NCI-H2081 (cell line): ENCODE data around the gene MSLN.
"Not testable (repeated sequence)": the region's sequence is repeated elsewhere in the genome, so short reads cannot be mapped to it uniquely, and the experiment has no call there.

Source experiments
- DNase-seq, 2 experiments: peaks; one replicate each; lab custom pipeline; 2025; lab: John Stamatoyannopoulos, UW

The MSLN gene

DNA sequence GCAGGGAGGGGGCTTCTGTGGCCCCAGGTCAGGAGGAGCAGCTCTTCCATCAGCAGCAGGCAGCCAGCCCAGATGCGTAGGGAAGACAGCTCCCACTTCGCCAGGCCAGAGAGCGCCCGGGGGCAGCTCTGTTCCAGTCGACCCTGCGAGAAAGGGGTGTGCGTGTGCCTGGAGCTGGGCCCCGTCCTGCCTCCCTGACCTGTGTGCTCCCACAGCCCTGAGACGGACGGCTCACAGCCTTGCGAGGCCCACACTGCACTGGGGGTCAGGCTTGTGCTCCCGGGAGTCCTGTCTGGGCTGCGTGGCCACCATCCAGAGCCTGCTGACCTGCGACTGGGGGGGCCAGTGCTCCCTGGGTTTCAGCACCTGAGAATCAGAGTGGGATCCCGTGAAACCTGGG is 469 bp upstream of the MSLN start:
- no peak for DNase-seq

GRCh38 chr16:761625-762513 is 1.3 kb downstream of the MSLN start:
- no peak for DNase-seq

GRCh38 chr16:762595-763268 is 2.2 kb downstream of the MSLN start:
- no peak for DNase-seq

- DNase-seq: no peak
These were observed 3.0 kb downstream of the MSLN start for GRCh38 chr16:763369-764183.

- no peak for DNase-seq
These were observed 3.7 kb downstream of the MSLN start for GRCh38 chr16:764184-764750.

DNA sequence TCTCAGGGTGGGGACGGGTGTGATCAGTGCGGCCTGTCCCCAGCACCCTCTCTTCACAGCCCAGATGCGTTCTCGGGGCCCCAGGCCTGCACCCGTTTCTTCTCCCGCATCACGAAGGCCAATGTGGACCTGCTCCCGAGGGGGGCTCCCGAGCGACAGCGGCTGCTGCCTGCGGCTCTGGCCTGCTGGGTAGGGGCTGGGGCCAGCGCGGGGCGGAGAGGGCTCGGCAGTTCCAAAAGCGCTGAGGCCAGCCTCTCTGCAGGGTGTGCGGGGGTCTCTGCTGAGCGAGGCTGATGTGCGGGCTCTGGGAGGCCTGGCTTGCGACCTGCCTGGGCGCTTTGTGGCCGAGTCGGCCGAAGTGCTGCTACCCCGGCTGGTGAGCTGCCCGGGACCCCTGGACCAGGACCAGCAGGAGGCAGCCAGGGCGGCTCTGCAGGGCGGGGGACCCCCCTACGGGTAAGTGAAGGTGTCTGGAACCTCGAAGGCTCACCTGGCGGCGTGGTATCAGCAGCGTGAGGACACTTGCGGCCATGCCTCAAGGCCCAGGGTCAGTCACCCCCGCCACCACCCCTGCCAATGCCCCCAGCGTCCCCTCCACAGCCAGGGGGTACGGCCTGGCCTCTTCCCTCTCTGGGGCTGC is 4.4 kb downstream of the MSLN start:
- DNase-seq: no peak

DNA sequence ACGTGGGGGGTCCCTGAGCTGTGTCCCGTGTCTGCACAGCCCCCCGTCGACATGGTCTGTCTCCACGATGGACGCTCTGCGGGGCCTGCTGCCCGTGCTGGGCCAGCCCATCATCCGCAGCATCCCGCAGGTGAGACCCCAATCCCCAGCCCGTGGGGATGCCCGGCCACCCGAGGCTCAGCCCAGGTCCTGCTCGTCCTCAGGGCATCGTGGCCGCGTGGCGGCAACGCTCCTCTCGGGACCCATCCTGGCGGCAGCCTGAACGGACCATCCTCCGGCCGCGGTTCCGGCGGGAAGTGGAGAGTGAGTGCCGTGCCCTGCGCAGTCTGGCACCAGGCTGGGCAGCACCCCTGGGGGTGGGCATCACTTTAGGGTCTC is 4.9 kb downstream of the MSLN start:
- no peak for DNase-seq

- no peak for DNase-seq
These were observed 5.7 kb downstream of the MSLN start for GRCh38 chr16:766008-766819.

- no peak for DNase-seq
These were observed 6.5 kb downstream of the MSLN start for GRCh38 chr16:766820-767640.

- DNase-seq: no peak
These were observed 7.3 kb downstream of the MSLN start for GRCh38 chr16:767743-768235.

GRCh38 chr16:768428-768827 is 7.9 kb downstream of the MSLN start:
- no peak for DNase-seq

DNA sequence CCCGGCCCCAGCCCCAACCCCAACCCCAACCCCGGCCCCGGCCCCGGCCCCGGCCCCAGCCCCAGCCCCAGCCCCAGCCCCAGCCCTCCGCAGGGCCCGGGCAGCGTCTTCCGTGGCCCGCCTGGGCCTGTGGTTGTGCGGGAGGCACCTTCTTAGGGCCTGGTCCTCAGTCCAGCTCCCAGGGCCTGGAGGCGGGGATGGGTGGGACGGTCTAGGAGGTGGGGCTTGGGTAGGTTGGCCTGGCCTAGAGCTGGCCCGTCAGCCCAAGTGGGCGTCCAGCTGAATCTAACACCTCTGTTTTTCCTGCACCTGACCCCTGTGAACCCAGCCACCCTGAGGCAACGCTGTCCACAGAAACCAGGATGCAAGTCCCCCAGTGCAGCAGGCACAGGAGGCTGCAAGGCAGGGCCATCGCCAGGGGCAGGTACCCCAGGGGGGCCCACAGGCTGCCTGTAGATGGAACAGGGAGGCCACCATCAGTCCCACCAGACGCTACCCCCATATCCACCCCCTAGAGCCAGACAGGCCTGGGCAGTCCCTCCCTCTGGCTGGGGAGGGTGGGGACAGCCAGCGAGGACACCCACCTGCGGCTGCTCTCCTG is 8.8 kb downstream of the MSLN start:
- DNase-seq: no peak

DNA sequence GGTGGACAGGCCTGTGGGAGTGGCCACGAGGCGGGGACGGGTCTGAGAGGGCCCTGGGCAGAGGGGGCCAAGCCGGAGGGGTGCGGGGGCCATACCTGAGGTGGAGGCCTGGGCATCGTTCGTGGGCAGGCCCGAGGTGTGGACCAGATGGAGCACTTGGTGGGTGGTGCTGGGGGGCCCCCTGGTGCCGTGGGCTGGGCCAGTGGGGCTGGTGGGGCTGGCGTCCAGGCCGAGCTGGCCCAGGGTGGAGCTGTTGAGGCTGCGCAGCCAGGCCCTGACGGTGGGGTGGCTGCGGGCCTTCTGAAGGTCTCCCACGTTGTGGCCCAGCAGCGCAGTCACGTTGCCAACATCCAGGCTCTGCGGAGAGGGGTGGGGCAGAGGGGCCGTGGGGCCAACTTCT is 9.4 kb downstream of the MSLN start:
- no peak for DNase-seq

- DNase-seq: no peak
These were observed 9.9 kb downstream of the MSLN start for GRCh38 chr16:770411-770810.

DNA sequence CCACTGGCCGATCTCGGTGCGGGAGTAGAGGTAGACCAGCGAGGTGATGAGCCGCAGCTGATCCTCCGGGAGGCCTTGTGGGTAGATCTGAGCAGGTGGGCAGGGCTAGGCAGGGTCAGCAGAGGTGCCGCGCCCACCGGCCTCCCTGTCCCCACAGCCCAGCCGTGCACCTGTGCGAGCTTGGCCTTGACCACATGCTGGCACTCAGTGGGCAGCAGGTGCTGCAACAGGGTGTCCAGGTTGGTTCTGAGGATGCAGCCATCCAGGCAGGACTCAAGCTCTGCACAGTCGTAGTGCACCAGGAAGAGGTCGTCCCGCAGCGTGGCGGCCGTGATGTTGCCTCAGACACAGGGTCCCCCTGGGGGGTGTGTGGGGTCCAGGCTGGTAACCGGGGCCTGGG is 12.4 kb downstream of the MSLN start:
- no peak for DNase-seq

GRCh38 chr16:774086-775001 is 13.8 kb downstream of the MSLN start:
- DNase-seq: no peak

- no peak for DNase-seq
These were observed 14.8 kb downstream of the MSLN start for GRCh38 chr16:775236-775796.

DNA sequence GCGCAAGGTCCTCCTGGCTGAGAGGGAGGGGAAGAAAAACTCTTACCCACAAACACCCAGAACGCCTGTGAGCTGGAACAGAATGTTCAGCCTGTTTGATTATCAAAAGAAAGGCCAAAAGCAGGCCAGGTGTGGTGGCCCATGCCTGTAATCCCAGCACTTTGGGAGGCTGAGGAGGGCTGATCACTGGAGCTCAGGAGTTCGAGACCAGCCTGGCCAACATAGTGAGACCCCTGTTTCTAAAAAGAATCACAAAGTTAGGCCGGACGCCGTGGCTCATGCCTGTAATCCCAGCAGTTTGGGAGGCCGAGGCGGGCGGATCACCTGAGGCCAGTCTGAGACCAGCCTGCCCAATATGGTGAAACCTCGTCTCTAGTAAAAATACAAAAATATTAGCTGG is 15.8 kb downstream of the MSLN start:
- DNase-seq: not testable (repeated sequence)
